PFSK-1 (cell line): ENCODE data around the gene VBP1.

Source experiments
- FOXP2 ChIP-seq: optimal IDR thresholded peaks from 2 replicates; pipeline ENCODE3; 2011; ENCODE audit warnings: borderline replicate concordance, control low read depth, inconsistent platforms; ENCODE audit not compliant: insufficient read depth; ENCODE audit errors: extremely low read length, extremely low read depth
- POLR2AphosphoS5 ChIP-seq: IDR thresholded peaks from 2 replicates; pipeline ENCODE4 v1.6.1; 2012; ENCODE audit warnings: low read depth, mild to moderate bottlenecking, control low read depth, low read length, moderate library complexity
- REST ChIP-seq, 2 experiments: IDR thresholded peaks; 2 replicates each; pipeline versions ENCODE4 v1.6.1 to v1.8.0; 2011 to 2012; ENCODE audit warnings: low read depth in 2 of 2, low read length in 2 of 2, control low read depth in 1 of 2, inconsistent platforms in 1 of 2, mild to moderate bottlenecking in 1 of 2, moderate library complexity in 1 of 2; ENCODE audit not compliant: insufficient read depth in 1 of 2
- SIN3A ChIP-seq: IDR thresholded peaks from 2 replicates; pipeline ENCODE4 v1.6.1; 2012; ENCODE audit warnings: mild to moderate bottlenecking, low read length, moderate library complexity, borderline replicate concordance; ENCODE audit not compliant: insufficient read depth
- TAF1 ChIP-seq: IDR thresholded peaks from 2 replicates; pipeline ENCODE4 v1.6.1; 2012; ENCODE audit warnings: low read length, control low read depth, borderline replicate concordance; ENCODE audit not compliant: insufficient read depth

Gene VBP1

DNA sequence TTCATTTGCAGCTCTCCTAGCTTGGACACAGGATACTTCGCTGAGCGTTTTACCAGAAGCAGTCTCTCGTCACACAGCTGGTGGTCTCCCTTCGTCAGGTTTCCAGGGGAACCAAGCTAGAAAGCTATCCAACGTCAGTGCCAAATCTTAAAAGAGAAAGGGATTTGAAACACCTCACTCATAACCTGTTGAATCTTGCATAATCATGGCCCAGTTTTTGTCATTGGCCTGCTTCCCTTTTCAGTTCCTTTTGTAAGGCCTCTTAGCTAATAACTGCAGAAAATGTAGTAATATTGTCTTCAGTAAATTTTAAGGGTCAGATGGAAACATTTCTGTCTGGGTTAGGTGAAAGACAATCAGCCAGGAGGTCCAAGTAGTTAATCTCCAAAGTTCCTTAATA is 26.0 kb downstream of the VBP1 start:
- TF ChIP-seq POLR2AphosphoS5 = no peak
- TF ChIP-seq SIN3A = no peak
- no peak for TF ChIP-seq REST (IDR thresholded peaks at IDR 0.05; ENCODE audit: insufficient read depth in 1 of 2, low read depth in 2 of 2, low read length in 2 of 2)
- TF ChIP-seq TAF1 = no peak
- no peak for TF ChIP-seq FOXP2

DNA sequence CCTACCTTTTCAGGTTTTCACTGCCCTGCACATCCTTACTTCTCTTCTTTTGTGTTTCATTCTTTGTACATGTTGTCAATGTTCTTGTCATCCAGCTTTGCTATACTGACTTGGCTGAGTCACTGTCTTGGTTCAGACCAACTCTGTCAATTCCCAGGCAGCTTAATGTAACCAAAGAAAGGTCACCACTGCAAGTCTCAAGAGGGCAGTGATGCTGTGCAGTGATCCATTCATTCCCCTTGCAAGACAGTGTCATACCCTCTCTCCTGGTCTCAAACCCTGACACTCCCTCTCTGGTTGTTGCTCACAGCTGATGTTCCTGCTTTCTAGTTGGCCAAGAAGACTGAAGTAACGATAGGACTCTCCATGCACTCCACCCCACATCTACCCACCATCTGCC is 30.5 kb downstream of the VBP1 start:
- no peak for TF ChIP-seq POLR2AphosphoS5
- TF ChIP-seq FOXP2 = no peak
- TF ChIP-seq TAF1 = no peak
- TF ChIP-seq SIN3A = no peak
- no peak for TF ChIP-seq REST (IDR thresholded peaks at IDR 0.05; ENCODE audit: insufficient read depth in 1 of 2, low read depth in 2 of 2, low read length in 2 of 2)

DNA sequence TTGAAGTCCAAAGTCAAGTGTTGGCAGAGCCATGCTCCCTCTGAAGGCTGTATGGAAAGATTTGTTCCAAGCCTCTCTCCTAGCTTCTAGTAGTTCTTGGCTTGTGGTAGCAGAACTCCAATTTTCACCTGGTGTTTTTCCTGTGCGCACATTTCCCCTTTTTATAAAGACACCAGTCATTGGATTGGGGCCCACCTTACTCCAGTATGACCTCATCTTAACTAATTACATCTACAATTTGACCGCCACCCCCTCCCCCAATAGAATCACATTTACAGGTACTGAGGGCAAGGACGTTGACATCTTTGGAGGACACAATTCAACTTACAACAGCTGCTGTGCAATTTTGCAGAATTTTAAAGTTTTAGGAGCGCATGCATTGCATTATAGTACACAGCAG is 31.2 kb downstream of the VBP1 start:
- no peak for TF ChIP-seq REST (IDR thresholded peaks at IDR 0.05; ENCODE audit: insufficient read depth in 1 of 2, low read depth in 2 of 2, low read length in 2 of 2)
- TF ChIP-seq FOXP2 = no peak
- no peak for TF ChIP-seq TAF1
- no peak for TF ChIP-seq SIN3A
- no peak for TF ChIP-seq POLR2AphosphoS5

GRCh38 chrX:155251391-155251790 is 35.1 kb downstream of the VBP1 start:
- TF ChIP-seq POLR2AphosphoS5 = no peak
- TF ChIP-seq TAF1 = no peak
- no peak for TF ChIP-seq REST (IDR thresholded peaks at IDR 0.05; ENCODE audit: insufficient read depth in 1 of 2, low read depth in 2 of 2, low read length in 2 of 2)
- no peak for TF ChIP-seq SIN3A
- no peak for TF ChIP-seq FOXP2

DNA sequence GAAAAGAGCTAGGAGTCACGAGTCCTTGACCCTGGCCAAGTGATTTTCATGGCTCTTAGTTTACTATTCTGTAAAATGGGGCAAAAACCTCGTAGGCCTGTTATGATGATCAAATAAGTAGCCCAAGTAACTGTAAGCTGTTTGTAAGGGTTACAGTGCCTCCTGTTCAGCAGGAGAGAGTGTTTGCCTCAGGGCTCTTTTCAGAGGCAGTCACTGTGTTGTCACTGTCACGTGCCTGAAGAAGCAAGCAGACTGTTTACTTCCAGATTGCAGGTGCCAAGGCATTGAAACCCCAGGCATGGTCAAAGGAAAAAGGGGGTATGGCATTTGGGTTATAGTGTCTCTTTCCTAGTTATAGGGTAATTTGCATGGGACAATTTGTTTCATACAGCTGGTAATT is 43.5 kb downstream of the VBP1 start:
- TF ChIP-seq FOXP2 (no peak), TAF1 (no peak), POLR2AphosphoS5 (no peak), REST (IDR thresholded peaks at IDR 0.05; ENCODE audit: insufficient read depth in 1 of 2, low read depth in 2 of 2, low read length in 2 of 2) (no peak), SIN3A (no peak)
